Neural cell (in vitro differentiated cells): Measurements from ENCODE around the gene SMCO2.

Experiments used
- EP300 ChIP-seq: fragments of 450-650 bp; conservative IDR thresholded peaks from 2 replicates; pipeline ENCODE4 v1.6.1; 2014; ENCODE audit warnings: antibody characterized with exemption, mild to moderate bottlenecking, moderate library complexity; ENCODE audit not compliant: poor library complexity, severe bottlenecking
- EZH2 ChIP-seq: fragments of 200-600, 300-800 bp; shearing (Covaris generic), sonication (generic); IDR thresholded peaks from 2 replicates; pipeline ENCODE4 v1.6.1; 2014; ENCODE audit warnings: antibody characterized with exemption, low read length, borderline replicate concordance, mild to moderate bottlenecking; ENCODE audit not compliant: insufficient read depth, poor library complexity, severe bottlenecking
- POLR2AphosphoS5 ChIP-seq: IDR thresholded peaks from 2 replicates; pipeline ENCODE4 v1.6.1; 2012
- RAD21 ChIP-seq: fragments of 450-650 bp; conservative IDR thresholded peaks from 2 replicates; pipeline ENCODE4 v1.6.1; 2014; ENCODE audit warnings: antibody characterized with exemption, mild to moderate bottlenecking, moderate library complexity
- SMC3 ChIP-seq: fragments of 450-650 bp; conservative IDR thresholded peaks from 2 replicates; pipeline ENCODE4 v1.6.1; 2014; ENCODE audit warnings: antibody characterized with exemption, mild to moderate bottlenecking, moderate library complexity; ENCODE audit not compliant: poor library complexity
- TAF1 ChIP-seq: IDR thresholded peaks from 2 replicates; pipeline ENCODE4 v1.6.1; 2012; ENCODE audit warnings: low read depth
- TF ChIP-seq, protein P1 (sequence below): IDR thresholded peaks from 2 replicates; pipeline ENCODE4 v1.6.1; 2012; ENCODE audit warnings: borderline replicate concordance
- TF ChIP-seq, protein P2 (sequence below): fragments of 450-650 bp; IDR thresholded peaks from 2 replicates; pipeline ENCODE4 v1.5.1; 2014; ENCODE audit warnings: antibody characterized with exemption, mild to moderate bottlenecking, moderate library complexity; ENCODE audit not compliant: poor library complexity, severe bottlenecking

DNA sequence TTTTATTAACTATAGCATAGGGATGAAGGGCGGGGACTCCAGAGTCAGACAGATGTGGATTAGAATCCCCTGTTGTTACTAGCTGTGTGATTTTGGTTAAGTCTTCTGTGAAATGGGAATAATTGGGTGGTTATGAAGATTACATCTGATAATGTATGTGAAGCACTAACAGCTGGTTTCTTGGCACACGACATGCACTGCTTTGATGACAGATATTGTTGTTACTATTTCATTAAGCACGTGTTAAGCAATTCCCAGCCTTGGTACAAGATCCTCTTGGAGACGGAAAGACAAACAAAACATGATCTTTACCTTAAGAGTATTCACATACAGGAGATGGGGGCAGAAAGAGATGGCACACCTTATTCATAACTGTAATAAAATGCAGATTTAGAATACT, 85.4 kb downstream of the SMCO2 start:
- TF ChIP-seq, protein P1, sequence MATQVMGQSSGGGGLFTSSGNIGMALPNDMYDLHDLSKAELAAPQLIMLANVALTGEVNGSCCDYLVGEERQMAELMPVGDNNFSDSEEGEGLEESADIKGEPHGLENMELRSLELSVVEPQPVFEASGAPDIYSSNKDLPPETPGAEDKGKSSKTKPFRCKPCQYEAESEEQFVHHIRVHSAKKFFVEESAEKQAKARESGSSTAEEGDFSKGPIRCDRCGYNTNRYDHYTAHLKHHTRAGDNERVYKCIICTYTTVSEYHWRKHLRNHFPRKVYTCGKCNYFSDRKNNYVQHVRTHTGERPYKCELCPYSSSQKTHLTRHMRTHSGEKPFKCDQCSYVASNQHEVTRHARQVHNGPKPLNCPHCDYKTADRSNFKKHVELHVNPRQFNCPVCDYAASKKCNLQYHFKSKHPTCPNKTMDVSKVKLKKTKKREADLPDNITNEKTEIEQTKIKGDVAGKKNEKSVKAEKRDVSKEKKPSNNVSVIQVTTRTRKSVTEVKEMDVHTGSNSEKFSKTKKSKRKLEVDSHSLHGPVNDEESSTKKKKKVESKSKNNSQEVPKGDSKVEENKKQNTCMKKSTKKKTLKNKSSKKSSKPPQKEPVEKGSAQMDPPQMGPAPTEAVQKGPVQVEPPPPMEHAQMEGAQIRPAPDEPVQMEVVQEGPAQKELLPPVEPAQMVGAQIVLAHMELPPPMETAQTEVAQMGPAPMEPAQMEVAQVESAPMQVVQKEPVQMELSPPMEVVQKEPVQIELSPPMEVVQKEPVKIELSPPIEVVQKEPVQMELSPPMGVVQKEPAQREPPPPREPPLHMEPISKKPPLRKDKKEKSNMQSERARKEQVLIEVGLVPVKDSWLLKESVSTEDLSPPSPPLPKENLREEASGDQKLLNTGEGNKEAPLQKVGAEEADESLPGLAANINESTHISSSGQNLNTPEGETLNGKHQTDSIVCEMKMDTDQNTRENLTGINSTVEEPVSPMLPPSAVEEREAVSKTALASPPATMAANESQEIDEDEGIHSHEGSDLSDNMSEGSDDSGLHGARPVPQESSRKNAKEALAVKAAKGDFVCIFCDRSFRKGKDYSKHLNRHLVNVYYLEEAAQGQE = no peak
- TF ChIP-seq, protein P2, sequence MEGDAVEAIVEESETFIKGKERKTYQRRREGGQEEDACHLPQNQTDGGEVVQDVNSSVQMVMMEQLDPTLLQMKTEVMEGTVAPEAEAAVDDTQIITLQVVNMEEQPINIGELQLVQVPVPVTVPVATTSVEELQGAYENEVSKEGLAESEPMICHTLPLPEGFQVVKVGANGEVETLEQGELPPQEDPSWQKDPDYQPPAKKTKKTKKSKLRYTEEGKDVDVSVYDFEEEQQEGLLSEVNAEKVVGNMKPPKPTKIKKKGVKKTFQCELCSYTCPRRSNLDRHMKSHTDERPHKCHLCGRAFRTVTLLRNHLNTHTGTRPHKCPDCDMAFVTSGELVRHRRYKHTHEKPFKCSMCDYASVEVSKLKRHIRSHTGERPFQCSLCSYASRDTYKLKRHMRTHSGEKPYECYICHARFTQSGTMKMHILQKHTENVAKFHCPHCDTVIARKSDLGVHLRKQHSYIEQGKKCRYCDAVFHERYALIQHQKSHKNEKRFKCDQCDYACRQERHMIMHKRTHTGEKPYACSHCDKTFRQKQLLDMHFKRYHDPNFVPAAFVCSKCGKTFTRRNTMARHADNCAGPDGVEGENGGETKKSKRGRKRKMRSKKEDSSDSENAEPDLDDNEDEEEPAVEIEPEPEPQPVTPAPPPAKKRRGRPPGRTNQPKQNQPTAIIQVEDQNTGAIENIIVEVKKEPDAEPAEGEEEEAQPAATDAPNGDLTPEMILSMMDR = no peak
- no peak for TF ChIP-seq EZH2
- TF ChIP-seq SMC3 = no peak
- TF ChIP-seq RAD21 = no peak
- no peak for TF ChIP-seq EP300
- TF ChIP-seq POLR2AphosphoS5 = no peak
- no peak for TF ChIP-seq TAF1
